Measurements from ENCODE around the gene BRD1. TPM values are rescaled to one million over a fixed set of nuclear protein-coding genes. Genes with fewer than 3 reads are reported as not detected.

BRD1 gene
- total and polyA plus RNA-seq, 9 donors = 13.6 to 45.6 (median 35.8) TPM

DNA sequence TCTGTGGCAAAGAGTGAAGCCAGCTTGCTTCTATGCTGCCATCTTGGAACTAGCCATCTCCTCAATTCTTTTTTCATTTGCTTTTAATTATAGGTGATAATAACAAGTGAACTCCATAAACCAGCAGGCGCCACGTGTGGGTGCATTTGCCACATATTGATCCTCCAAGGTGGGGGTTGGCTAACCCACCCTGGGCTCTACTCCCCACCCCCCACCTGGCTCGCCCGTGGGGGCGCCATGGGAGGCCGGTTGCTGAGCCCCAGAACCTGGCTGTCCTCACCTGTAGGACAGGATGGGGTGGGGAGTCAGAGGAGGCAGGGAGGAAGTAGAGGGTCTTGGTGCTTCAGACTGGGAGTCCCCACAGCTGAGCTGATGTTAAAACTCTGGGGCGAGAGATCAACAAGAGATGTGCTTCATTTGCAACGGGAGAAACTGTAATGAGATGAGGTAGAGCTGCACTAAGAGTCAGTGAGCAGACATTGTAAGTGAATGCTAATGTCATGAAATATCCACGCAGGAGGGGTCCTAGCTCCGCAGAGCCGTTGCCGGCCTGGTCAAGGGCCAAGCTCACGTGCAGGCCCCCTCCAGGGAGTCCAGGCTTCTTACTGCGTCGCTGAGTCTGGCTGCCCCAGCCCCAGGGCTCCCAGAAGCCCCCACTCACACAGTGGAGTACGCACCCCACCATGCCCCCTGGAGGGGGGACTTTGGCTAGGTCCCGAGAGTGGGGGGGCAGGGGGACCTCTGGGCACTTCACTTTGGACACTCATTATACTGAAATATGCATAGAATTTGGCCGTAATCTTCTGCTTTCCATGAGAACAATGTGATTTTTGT is 59.4 kb downstream of the BRD1 start:
- Histone ChIP-seq H3K9me3 (peaks cover 0 to 4% of the 10 kb centered on the region in 2 donors), H3K27ac (no peak overlapping the region), H3K36me3 (no peaks in the 10 kb centered on the region), H3K4me1 (ENCODE audit: insufficient read depth) (peaks cover 27% of the 10 kb centered on the region), H3K27me3 (no peaks in the 10 kb centered on the region), H3K4me3 (no peak overlapping the region)
- intact Hi-C loops (cut with DNase I) = loop anchor here in 2 of 4 donors (5.0 to 10.0 kb wide), 3 partner anchors 147 to 264 kb away; partner anchors contain the start of genes ALG12 (in 1 of the 2) and CRELD2 (in 1 of the 2)
- TF ChIP-seq CTCF (IDR thresholded peaks at IDR 0.05) = no peak
- no peak for TF ChIP-seq POLR2A (IDR thresholded peaks at IDR 0.05)
- TF ChIP-seq EP300 (IDR thresholded peaks at IDR 0.05) = no peak
- DNase-seq = peak in 3 of 5 donors; percentile 18 to 62 (median 42)
- 36 to 41% (median 40%) methylated on average over 18 of the region's 18 CpGs for WGBS, 3 donors

- peak in 3 of 5 donors; percentile 15 to 35 (median 25) for DNase-seq
- Histone ChIP-seq H3K27me3 (no peaks in the 10 kb centered on the region), H3K27ac (no peak overlapping the region), H3K4me1 (ENCODE audit: insufficient read depth) (peaks cover 27% of the 10 kb centered on the region), H3K9me3 (peaks cover 0 to 4% of the 10 kb centered on the region in 2 donors), H3K36me3 (no peaks in the 10 kb centered on the region), H3K4me3 (no peak overlapping the region)
- WGBS, 3 donors = 27 to 40% (median 33%) methylated on average over 5 of the region's 5 CpGs
- TF ChIP-seq POLR2A (IDR thresholded peaks at IDR 0.05) (no peak), EP300 (IDR thresholded peaks at IDR 0.05) (no peak), CTCF (IDR thresholded peaks at IDR 0.05) (no peak)
- intact Hi-C loops (cut with DNase I) = loop anchor here in 2 of 4 donors (5.0 to 10.0 kb wide), 3 partner anchors 147 to 265 kb away; partner anchors contain the start of genes ALG12 (in 1 of the 2) and CRELD2 (in 1 of the 2)
These were observed 60.2 kb downstream of the BRD1 start for GRCh38 chr22:49767355-49768062.

DNA sequence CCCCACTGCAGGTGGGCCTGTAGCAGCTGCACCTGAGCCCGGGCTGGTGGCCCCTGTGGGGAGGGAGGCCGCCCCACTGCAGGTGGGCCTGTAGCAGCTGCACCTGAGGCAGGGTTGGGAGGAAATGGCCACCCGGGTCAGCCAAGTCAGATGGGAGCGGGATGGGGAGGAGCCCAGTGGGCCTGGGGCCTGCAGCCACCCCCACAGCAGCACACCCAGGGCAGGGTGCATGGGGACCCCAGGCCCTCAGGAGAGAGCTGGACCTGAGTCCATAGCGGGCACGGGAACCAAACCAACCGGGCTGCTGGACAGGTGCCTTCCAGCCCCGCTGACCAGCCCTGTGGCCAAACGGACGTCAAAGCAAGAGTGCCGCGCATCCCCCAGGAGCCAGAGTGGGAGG is 61.7 kb downstream of the BRD1 start:
- no peak overlapping the region for H3K27ac ChIP-seq
- TF ChIP-seq EP300 (IDR thresholded peaks at IDR 0.05) = no peak
- TF ChIP-seq POLR2A (IDR thresholded peaks at IDR 0.05) = no peak
- TF ChIP-seq CTCF (IDR thresholded peaks at IDR 0.05) = no peak
- no peaks in the 10 kb centered on the region for H3K27me3 ChIP-seq
- peaks cover 0 to 4% of the 10 kb centered on the region in 2 donors for H3K9me3 ChIP-seq
- intact Hi-C loops (cut with DNase I) = loop anchor here in 2 of 4 donors (5.0 to 10.0 kb wide), 3 partner anchors 149 to 266 kb away; partner anchors contain the start of genes ALG12 (in 1 of the 2) and CRELD2 (in 1 of the 2)
- 88 to 94% (median 92%) methylated on average over 12 of the region's 12 CpGs for WGBS, 3 donors
- no peak overlapping the region for H3K4me3 ChIP-seq
- peaks cover 26% of the 10 kb centered on the region for H3K4me1 ChIP-seq (ENCODE audit: insufficient read depth)
- DNase-seq = peak in 3 of 5 donors; percentile 12 to 30 (median 14)
- H3K36me3 ChIP-seq = no peaks in the 10 kb centered on the region

DNA sequence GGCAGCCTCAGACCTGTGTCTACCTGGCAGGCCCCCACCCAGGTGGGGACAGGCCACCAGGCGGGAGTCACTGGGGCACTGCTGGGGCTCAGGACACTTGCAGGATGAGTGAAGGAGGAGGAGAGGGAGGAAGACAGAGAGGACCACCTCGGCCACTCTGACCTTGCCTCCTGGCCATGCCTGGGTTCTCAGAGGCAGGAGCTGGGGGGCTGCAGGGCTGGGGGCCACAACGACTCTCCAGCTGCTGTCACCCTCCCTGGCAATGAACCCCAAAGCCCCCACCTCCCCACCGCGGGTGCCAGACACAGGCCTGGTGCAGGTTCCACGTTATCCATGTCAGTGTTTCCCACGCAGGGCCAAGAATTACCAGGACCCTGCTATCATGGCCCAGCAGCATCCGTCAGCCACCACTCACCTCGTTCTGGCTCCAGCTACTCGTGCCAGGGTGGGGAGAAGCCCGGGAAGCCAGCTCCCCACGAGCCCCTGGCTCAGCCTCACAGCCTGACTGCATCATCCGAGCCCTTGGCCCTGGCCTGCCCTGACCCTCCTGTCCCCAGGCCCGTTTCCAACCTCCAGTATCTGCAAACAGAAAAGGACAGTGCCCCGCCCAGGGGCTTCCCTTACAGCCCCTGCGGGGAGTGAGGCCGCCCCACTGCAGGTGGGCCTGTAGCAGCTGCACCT is 62.4 kb downstream of the BRD1 start:
- Histone ChIP-seq H3K27ac (no peak overlapping the region), H3K36me3 (no peaks in the 10 kb centered on the region), H3K4me1 (ENCODE audit: insufficient read depth) (peaks cover 19% of the 10 kb centered on the region), H3K9me3 (peaks cover 0 to 4% of the 10 kb centered on the region in 2 donors), H3K4me3 (no peak overlapping the region), H3K27me3 (no peaks in the 10 kb centered on the region)
- WGBS, 3 donors = 84 to 90% (median 87%) methylated on average over 14 to 17 of the region's 17 CpGs
- TF ChIP-seq POLR2A (IDR thresholded peaks at IDR 0.05) (no peak), CTCF (IDR thresholded peaks at IDR 0.05) (no peak), EP300 (IDR thresholded peaks at IDR 0.05) (no peak)
- intact Hi-C loops (cut with DNase I) = loop anchor here in 2 of 4 donors (5.0 to 10.0 kb wide), 3 partner anchors 150 to 267 kb away; partner anchors contain the start of genes ALG12 (in 1 of the 2) and CRELD2 (in 1 of the 2)
- DNase-seq = peak in 3 of 5 donors; percentile 8 to 30 (median 14)
